OCI-LY1 (cell line): ENCODE measurements around the gene MBTD1.

Experiments
- CTCF ChIP-seq: fragments of 200-600 bp; sonication (generic), shearing (Covaris generic); IDR thresholded peaks from 2 replicates; pipeline ENCODE4 v1.5.1; 2017; ENCODE audit warnings: mild to moderate bottlenecking, antibody characterized with exemption, low read length, moderate library complexity, mixed read lengths
- EZH2 ChIP-seq: fragments of 200-600 bp; sonication (generic), shearing (Covaris generic); IDR thresholded peaks from 2 replicates; pipeline ENCODE4 v1.8.0; 2017; ENCODE audit warnings: borderline replicate concordance, mixed run types, mild to moderate bottlenecking, antibody characterized with exemption, low read length, moderate library complexity, mixed read lengths

GRCh38 chr17:51189628-51190027, 70.2 kb downstream of the MBTD1 start:
- TF ChIP-seq CTCF (no peak), EZH2 (no peak)
